Trophoblast cell (in vitro differentiated cells and primary cell): ENCODE data around the gene OR5AR1.

ENCODE experiments used
- DNase-seq, 2 donors: peaks; one replicate each; pipeline ENCODE4 v3.0.0-alpha.2; 2016
- H2AFZ ChIP-seq: 2 replicates; pipeline ENCODE4 v1.6.1; 2013; ENCODE audit warnings: low read length, moderate library complexity, mild to moderate bottlenecking; ENCODE audit not compliant: insufficient read depth, poor library complexity
- H2AK5ac ChIP-seq: 2 replicates; pipeline ENCODE4 v1.6.1; 2013; ENCODE audit warnings: mild to moderate bottlenecking, low read length
- H2BK120ac ChIP-seq: 2 replicates; pipeline ENCODE4 v1.6.1; 2013; ENCODE audit warnings: low read length, mild to moderate bottlenecking, moderate library complexity; ENCODE audit not compliant: insufficient read depth, poor library complexity
- H2BK12ac ChIP-seq: 2 replicates; pipeline ENCODE4 v1.6.1; 2013; ENCODE audit warnings: mild to moderate bottlenecking, low read length, moderate library complexity
- H2BK5ac ChIP-seq: 2 replicates; pipeline ENCODE4 v1.6.1; 2013; ENCODE audit warnings: low read length, low read depth, moderate library complexity, mild to moderate bottlenecking; ENCODE audit not compliant: poor library complexity
- H3K14ac ChIP-seq: 2 replicates; pipeline ENCODE4 v1.6.1; 2013; ENCODE audit warnings: mild to moderate bottlenecking, low read length
- H3K18ac ChIP-seq: 2 replicates; pipeline ENCODE4 v1.6.1; 2013; ENCODE audit warnings: mild to moderate bottlenecking, low read length
- H3K23ac ChIP-seq: 2 replicates; pipeline ENCODE4 v1.6.1; 2013; ENCODE audit warnings: low read length
- H3K27ac ChIP-seq: 2 replicates; pipeline ENCODE4 v1.5.1; 2013; ENCODE audit warnings: low read depth, mild to moderate bottlenecking, inconsistent platforms, low read length, moderate library complexity
- H3K27me3 ChIP-seq: 2 replicates; pipeline ENCODE4 v1.6.1; 2013; ENCODE audit warnings: inconsistent platforms, mild to moderate bottlenecking, low read length, moderate library complexity; ENCODE audit not compliant: insufficient read depth
- H3K36me3 ChIP-seq, 2 experiments: 1 replicate in 1 of 2; 2 replicates in 1 of 2; pipeline ENCODE4 v1.6.1; 2013; ENCODE audit warnings: low read length in 2 of 2, mild to moderate bottlenecking in 2 of 2, moderate library complexity in 1 of 2; ENCODE audit not compliant: insufficient read depth in 2 of 2, control insufficient read depth in 1 of 2
- H3K4ac ChIP-seq: 2 replicates; pipeline ENCODE4 v1.6.1; 2013; ENCODE audit warnings: low read depth, mild to moderate bottlenecking, low read length, moderate library complexity
- H3K4me1 ChIP-seq, 2 experiments: 1 replicate in 1 of 2; 2 replicates in 1 of 2; pipeline ENCODE4 v1.6.1; 2013; ENCODE audit warnings: low read length in 2 of 2, mild to moderate bottlenecking in 2 of 2, moderate library complexity in 1 of 2; ENCODE audit not compliant: insufficient read depth in 2 of 2, control insufficient read depth in 1 of 2
- H3K4me2 ChIP-seq: 2 replicates; pipeline ENCODE4 v1.6.1; 2013; ENCODE audit warnings: inconsistent platforms, mild to moderate bottlenecking, low read length, moderate library complexity
- H3K4me3 ChIP-seq: 2 replicates; pipeline ENCODE4 v1.5.1; 2013; ENCODE audit warnings: mild to moderate bottlenecking, low read depth, low read length, inconsistent platforms
- H3K79me1 ChIP-seq: one replicate; pipeline ENCODE4 v1.6.1; 2013; ENCODE audit warnings: low read length
- H3K79me2 ChIP-seq: 2 replicates; pipeline ENCODE4 v1.6.1; 2013; ENCODE audit warnings: low read length, mild to moderate bottlenecking; ENCODE audit not compliant: control insufficient read depth, insufficient read depth, poor library complexity
- H3K9ac ChIP-seq: 2 replicates; pipeline ENCODE4 v1.6.1; 2013; ENCODE audit warnings: mild to moderate bottlenecking, low read length
- H3K9me3 ChIP-seq: 2 replicates; pipeline ENCODE4 v1.6.1; 2013; ENCODE audit warnings: low read depth, mild to moderate bottlenecking, control low read depth, inconsistent platforms, low read length; ENCODE audit not compliant: insufficient read depth
- H4K12ac ChIP-seq: 2 replicates; pipeline ENCODE4 v1.6.1; 2013; ENCODE audit warnings: low read depth, mild to moderate bottlenecking, low read length, moderate library complexity
- H4K8ac ChIP-seq: 2 replicates; pipeline ENCODE4 v1.6.1; 2013; ENCODE audit warnings: low read depth, mild to moderate bottlenecking, low read length, moderate library complexity
- H4K91ac ChIP-seq: one replicate; pipeline ENCODE4 v1.6.1; 2013; ENCODE audit warnings: low read depth, mild to moderate bottlenecking, low read length, moderate library complexity
- WGBS: extraction: QIAGEN DNeasy Blood & Tissue Kit; methylation state at CpG from one replicate; pipeline ENCODE4 v1.1.7; 2013; ENCODE audit warnings: missing lambda C conversion rate; ENCODE audit not compliant: insufficient read length, insufficient coverage; ENCODE audit errors: extremely low coverage; 5-methylcytosine and 5-hydroxymethylcytosine counted together

The OR5AR1 gene

GRCh38 chr11:56698795-56699194 lies 35.3 kb downstream of the OR5AR1 start, which contains the start of gene OR9G1:
Gene OR9G1 (plus strand): TSS chr11:56699095. CDS start chr11:56700388, 1,293 bp downstream.
- Histone ChIP-seq H2AK5ac (no peak within 1 kb of the TSS), H3K9me3 (no peaks in the 10 kb centered on the region), H3K4me2 (no peak within 1 kb of the TSS), H3K23ac (no peak within 1 kb of the TSS), H3K4me1 (peaks cover 0 to 2% of the 10 kb centered on the region in 2 experiments), H4K12ac (no peak within 1 kb of the TSS), H3K79me2 (no peaks in the 10 kb centered on the region), H2BK5ac (no peak within 1 kb of the TSS), H2BK120ac (no peak within 1 kb of the TSS), H4K8ac (no peak within 1 kb of the TSS), H3K4ac (no peak within 1 kb of the TSS), H3K4me3 (no peak within 1 kb of the TSS), H3K18ac (no peak within 1 kb of the TSS), H3K9ac (no peak within 1 kb of the TSS), H2AFZ (no peak within 1 kb of the TSS), H3K14ac (no peak within 1 kb of the TSS), H4K91ac (no peak within 1 kb of the TSS), H3K79me1 (no peaks in the 10 kb centered on the region), H3K27ac (no peak within 1 kb of the TSS), H3K27me3 (no peaks in the 10 kb centered on the region), H3K36me3 (no peaks in the 10 kb centered on the region), H2BK12ac (no peak within 1 kb of the TSS)
- no CpG with 5 or more reads among the region's 1 CpG for WGBS
- no peak for DNase-seq

- WGBS = no CpG with 5 or more reads among the region's 10 CpGs
- H3K18ac ChIP-seq = no peak overlapping the region
Measured at GRCh38 chr11:56700242-56700913, 36.9 kb downstream of the OR5AR1 start.

GRCh38 chr11:56700914-56701485 lies 37.5 kb downstream of the OR5AR1 start:
- H2BK12ac ChIP-seq = no peak overlapping the region
- H3K27me3 ChIP-seq = no peaks in the 10 kb centered on the region
- no peak overlapping the region for H4K8ac ChIP-seq
- H3K9ac ChIP-seq = peak overlapping the region; percentile 45
- no peak overlapping the region for H3K18ac ChIP-seq
- no peak overlapping the region for H3K23ac ChIP-seq
- H3K36me3 ChIP-seq = no peaks in the 10 kb centered on the region
- H3K4me3 ChIP-seq = no peak overlapping the region
- no peak overlapping the region for H2AFZ ChIP-seq
- H3K4me1 ChIP-seq = peaks cover 0 to 2% of the 10 kb centered on the region in 2 experiments
- no peak overlapping the region for H3K27ac ChIP-seq
- H2BK120ac ChIP-seq = no peak overlapping the region
- H2AK5ac ChIP-seq = no peak overlapping the region
- no peak overlapping the region for H3K4me2 ChIP-seq
- no peaks in the 10 kb centered on the region for H3K79me1 ChIP-seq
- no peak for DNase-seq
- H4K91ac ChIP-seq = no peak overlapping the region
- no peak overlapping the region for H4K12ac ChIP-seq
- H3K14ac ChIP-seq = no peak overlapping the region
- no peak overlapping the region for H3K4ac ChIP-seq
- no CpG with 5 or more reads among the region's 8 CpGs for WGBS
- no peak overlapping the region for H2BK5ac ChIP-seq
- H3K9me3 ChIP-seq = no peaks in the 10 kb centered on the region
- H3K79me2 ChIP-seq = no peaks in the 10 kb centered on the region

More at GRCh38 chr11:56700242-56700913, 36.9 kb downstream of the OR5AR1 start:
- H3K27ac ChIP-seq = no peak overlapping the region
- no peaks in the 10 kb centered on the region for H3K27me3 ChIP-seq
- no peak overlapping the region for H4K91ac ChIP-seq
- no peaks in the 10 kb centered on the region for H3K36me3 ChIP-seq
- H2AK5ac ChIP-seq = no peak overlapping the region
- H3K14ac ChIP-seq = no peak overlapping the region
- no peak overlapping the region for H2AFZ ChIP-seq
- H2BK12ac ChIP-seq = no peak overlapping the region
- no peak overlapping the region for H4K12ac ChIP-seq
- DNase-seq = peak; percentile 14 to 30
- no peak overlapping the region for H3K4ac ChIP-seq
- no peaks in the 10 kb centered on the region for H3K9me3 ChIP-seq
- no peaks in the 10 kb centered on the region for H3K79me2 ChIP-seq
- no peak overlapping the region for H2BK120ac ChIP-seq
- H3K9ac ChIP-seq = no peak overlapping the region
- H3K79me1 ChIP-seq = no peaks in the 10 kb centered on the region
- H3K4me3 ChIP-seq = peak overlapping the region; percentile 13
- H3K4me2 ChIP-seq = no peak overlapping the region
- no peak overlapping the region for H4K8ac ChIP-seq
- peaks cover 0 to 2% of the 10 kb centered on the region in 2 experiments for H3K4me1 ChIP-seq
- no peak overlapping the region for H2BK5ac ChIP-seq
- no peak overlapping the region for H3K23ac ChIP-seq

GRCh38 chr11:56705784-56706396 lies 42.4 kb downstream of the OR5AR1 start:
- Histone ChIP-seq H2AK5ac (no peak overlapping the region), H3K14ac (no peak overlapping the region), H3K4me2 (no peak overlapping the region), H3K4ac (no peak overlapping the region), H2BK120ac (no peak overlapping the region), H2AFZ (no peak overlapping the region), H3K18ac (no peak overlapping the region), H4K12ac (no peak overlapping the region), H3K9ac (no peak overlapping the region), H2BK5ac (no peak overlapping the region), H2BK12ac (no peak overlapping the region), H4K8ac (no peak overlapping the region), H3K79me2 (no peaks in the 10 kb centered on the region), H3K23ac (no peak overlapping the region), H3K79me1 (no peaks in the 10 kb centered on the region), H3K9me3 (no peaks in the 10 kb centered on the region), H3K36me3 (no peaks in the 10 kb centered on the region), H3K27ac (no peak overlapping the region), H3K27me3 (no peaks in the 10 kb centered on the region), H3K4me1 (peaks cover 2 to 4% of the 10 kb centered on the region in 2 experiments), H4K91ac (no peak overlapping the region), H3K4me3 (no peak overlapping the region)
- peak; percentile 30 to 47 for DNase-seq
- no CpG with 5 or more reads among the region's 1 CpG for WGBS
